ENCODE results near the gene AS3MT. TPM values are rescaled to one million over a fixed set of nuclear protein-coding genes. Genes with fewer than 3 reads are reported as not detected.

AS3MT gene
- total RNA-seq, 2 donors from 2014 or later: 10.2 to 20.9 TPM

DNA sequence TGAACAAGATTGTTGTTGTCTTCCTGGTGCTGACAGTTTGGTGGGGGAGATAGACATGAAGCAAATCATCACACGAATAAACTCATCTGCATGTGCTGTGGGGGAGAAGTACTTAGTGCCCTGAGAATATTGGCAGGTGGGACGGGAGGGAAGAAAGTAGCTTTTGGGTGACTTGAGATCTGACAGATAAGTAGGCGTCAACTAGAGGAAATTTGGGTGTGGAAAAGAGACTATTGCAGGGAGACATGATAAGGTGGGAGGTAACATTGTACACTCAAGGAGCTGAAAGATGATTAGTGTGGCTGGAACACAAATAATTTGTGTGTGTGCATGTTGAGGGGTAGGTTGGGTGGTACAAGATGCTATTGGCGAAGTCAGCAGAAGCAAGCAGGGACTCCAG, 78.9 kb downstream of the AS3MT start:
- Histone ChIP-seq H3K27ac (ENCODE audit: low read depth, low read length) (no peak overlapping the region), H3K27me3 (ENCODE audit: control insufficient read depth, insufficient read depth, low read length, poor library complexity, severe bottlenecking) (no peaks in the 10 kb centered on the region), H3K4me1 (ENCODE audit: control insufficient read depth, insufficient read depth, low read length) (peaks cover 4% of the 10 kb centered on the region), H3K9me3 (ENCODE audit: control insufficient read depth, low read length) (no peaks in the 10 kb centered on the region), H3K4me3 (ENCODE audit: low read length) (no peak overlapping the region), H3K9ac (ENCODE audit: extremely low read depth, low read length, poor library complexity, severe bottlenecking) (no peak overlapping the region), H3K36me3 (ENCODE audit: control insufficient read depth, insufficient read depth, low read length) (no peaks in the 10 kb centered on the region)
- Mint-ChIP-seq H3K36me3 (ENCODE audit: low read depth) (no peaks in the 10 kb centered on the region), H3K4me3 (no peak overlapping the region), H3K27ac (no peak overlapping the region), H3K4me1 (peaks cover 18% of the 10 kb centered on the region), H3K27me3 (ENCODE audit: insufficient read depth) (no peaks in the 10 kb centered on the region), H3K9me3 (no peaks in the 10 kb centered on the region)
- TF ChIP-seq, protein P1, sequence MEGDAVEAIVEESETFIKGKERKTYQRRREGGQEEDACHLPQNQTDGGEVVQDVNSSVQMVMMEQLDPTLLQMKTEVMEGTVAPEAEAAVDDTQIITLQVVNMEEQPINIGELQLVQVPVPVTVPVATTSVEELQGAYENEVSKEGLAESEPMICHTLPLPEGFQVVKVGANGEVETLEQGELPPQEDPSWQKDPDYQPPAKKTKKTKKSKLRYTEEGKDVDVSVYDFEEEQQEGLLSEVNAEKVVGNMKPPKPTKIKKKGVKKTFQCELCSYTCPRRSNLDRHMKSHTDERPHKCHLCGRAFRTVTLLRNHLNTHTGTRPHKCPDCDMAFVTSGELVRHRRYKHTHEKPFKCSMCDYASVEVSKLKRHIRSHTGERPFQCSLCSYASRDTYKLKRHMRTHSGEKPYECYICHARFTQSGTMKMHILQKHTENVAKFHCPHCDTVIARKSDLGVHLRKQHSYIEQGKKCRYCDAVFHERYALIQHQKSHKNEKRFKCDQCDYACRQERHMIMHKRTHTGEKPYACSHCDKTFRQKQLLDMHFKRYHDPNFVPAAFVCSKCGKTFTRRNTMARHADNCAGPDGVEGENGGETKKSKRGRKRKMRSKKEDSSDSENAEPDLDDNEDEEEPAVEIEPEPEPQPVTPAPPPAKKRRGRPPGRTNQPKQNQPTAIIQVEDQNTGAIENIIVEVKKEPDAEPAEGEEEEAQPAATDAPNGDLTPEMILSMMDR (conservative IDR thresholded peaks at IDR 0.05): no peak
- WGBS, 2 experiments (ENCODE audit: insufficient coverage in 1 of 2, insufficient read length in 1 of 2): 90 to 95% methylated on average over 3 to 4 of the region's 4 CpGs
- no peak for DNase-seq

DNA sequence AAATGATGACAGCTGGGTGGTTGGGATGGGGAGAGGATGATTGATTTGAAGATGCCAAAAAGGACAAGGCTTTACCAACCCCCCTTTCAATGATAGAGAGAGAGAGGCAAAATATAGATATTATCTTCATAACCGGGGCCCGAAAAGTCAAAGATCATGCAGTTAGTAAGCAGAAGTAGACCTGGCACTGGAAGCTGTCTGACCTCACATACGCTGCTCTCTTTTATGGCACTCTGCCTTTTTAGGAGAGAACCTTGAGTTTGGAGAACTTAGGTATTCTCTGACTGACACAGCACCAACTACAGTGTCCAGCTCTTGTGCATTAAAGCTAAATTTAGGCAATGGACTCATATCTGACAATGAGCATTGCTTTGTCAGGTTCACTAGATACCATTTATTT, 79.5 kb downstream of the AS3MT start:
- TF ChIP-seq, protein P1 (conservative IDR thresholded peaks at IDR 0.05): no peak
- Histone ChIP-seq H3K4me1 (ENCODE audit: control insufficient read depth, insufficient read depth, low read length) (peaks cover 4% of the 10 kb centered on the region), H3K36me3 (ENCODE audit: control insufficient read depth, insufficient read depth, low read length) (no peaks in the 10 kb centered on the region), H3K4me3 (ENCODE audit: low read length) (no peak overlapping the region), H3K9ac (ENCODE audit: extremely low read depth, low read length, poor library complexity, severe bottlenecking) (no peak overlapping the region), H3K27me3 (ENCODE audit: control insufficient read depth, insufficient read depth, low read length, poor library complexity, severe bottlenecking) (no peaks in the 10 kb centered on the region), H3K9me3 (ENCODE audit: control insufficient read depth, low read length) (no peaks in the 10 kb centered on the region), H3K27ac (ENCODE audit: low read depth, low read length) (no peak overlapping the region)
- Mint-ChIP-seq H3K27me3 (ENCODE audit: insufficient read depth) (no peaks in the 10 kb centered on the region), H3K4me3 (no peak overlapping the region), H3K4me1 (peaks cover 18% of the 10 kb centered on the region), H3K9me3 (no peaks in the 10 kb centered on the region), H3K27ac (no peak overlapping the region), H3K36me3 (ENCODE audit: low read depth) (no peaks in the 10 kb centered on the region)
- 95 to 100% methylated on average over 3 of the region's 3 CpGs for WGBS, 2 experiments (ENCODE audit: insufficient coverage in 1 of 2, insufficient read length in 1 of 2)
- no peak for DNase-seq

DNA sequence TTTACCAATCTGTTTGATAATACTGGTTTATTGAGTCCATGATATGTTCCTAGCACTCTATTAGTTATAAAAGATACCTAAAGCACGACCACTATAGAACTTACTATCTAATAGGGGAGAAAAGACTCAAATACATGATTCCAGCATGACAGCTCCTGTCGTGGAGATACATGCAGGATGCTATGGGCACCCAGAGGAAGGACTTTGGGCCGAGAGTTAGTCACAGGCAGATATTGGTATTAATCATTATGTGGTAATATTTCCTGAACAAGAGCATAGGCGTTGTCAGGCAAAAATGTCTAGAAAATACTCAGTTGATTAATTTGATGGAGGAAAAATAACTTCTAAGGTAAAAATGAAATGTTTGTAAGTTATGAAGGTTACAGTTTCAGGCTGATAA, 80.6 kb downstream of the AS3MT start:
- Histone ChIP-seq H3K27ac (ENCODE audit: low read depth, low read length) (no peak overlapping the region), H3K9me3 (ENCODE audit: control insufficient read depth, low read length) (no peaks in the 10 kb centered on the region), H3K4me3 (ENCODE audit: low read length) (no peak overlapping the region), H3K36me3 (ENCODE audit: control insufficient read depth, insufficient read depth, low read length) (no peaks in the 10 kb centered on the region), H3K4me1 (ENCODE audit: control insufficient read depth, insufficient read depth, low read length) (peaks cover 4% of the 10 kb centered on the region), H3K27me3 (ENCODE audit: control insufficient read depth, insufficient read depth, low read length, poor library complexity, severe bottlenecking) (no peaks in the 10 kb centered on the region), H3K9ac (ENCODE audit: extremely low read depth, low read length, poor library complexity, severe bottlenecking) (no peak overlapping the region)
- DNase-seq: no peak
- Mint-ChIP-seq H3K27ac (no peak overlapping the region), H3K27me3 (ENCODE audit: insufficient read depth) (no peaks in the 10 kb centered on the region), H3K36me3 (ENCODE audit: low read depth) (peaks cover 5% of the 10 kb centered on the region), H3K9me3 (no peaks in the 10 kb centered on the region), H3K4me1 (peaks cover 15% of the 10 kb centered on the region), H3K4me3 (no peak overlapping the region)
- TF ChIP-seq, protein P1 (conservative IDR thresholded peaks at IDR 0.05): no peak
- WGBS, 2 experiments (ENCODE audit: insufficient coverage in 1 of 2, insufficient read length in 1 of 2): 92 to 99% methylated on average over 3 to 4 of the region's 4 CpGs

Measured in endodermal cell (in vitro differentiated cells).